Suprapubic skin (tissue), 4 donors: ENCODE data around the gene E4F1. TPM values are rescaled to one million over a fixed set of nuclear protein-coding genes. Genes with fewer than 3 reads are reported as not detected.

Source experiments
- DNase-seq, 2 donors: peaks; one replicate each; pipeline ENCODE4 v3.0.0-alpha.2; 2019; ENCODE audit warnings: low spot score in 2 of 2
- H3K27ac ChIP-seq: fragments of 200-600 bp; sonication (generic); one replicate; pipeline ENCODE4 v1.5.1; 2019
- H3K27me3 ChIP-seq: fragments of 200-600 bp; sonication (generic); one replicate; pipeline ENCODE4 v1.5.1; 2019
- H3K36me3 ChIP-seq: fragments of 200-600 bp; sonication (generic); one replicate; pipeline ENCODE4 v1.5.1; 2019
- H3K4me1 ChIP-seq: fragments of 200-600 bp; sonication (generic); one replicate; pipeline ENCODE4 v1.5.1; 2019
- H3K4me3 ChIP-seq: fragments of 200-600 bp; sonication (generic); one replicate; pipeline ENCODE4 v1.5.1; 2019; ENCODE audit warnings: mild to moderate bottlenecking
- H3K9me3 ChIP-seq: fragments of 200-600 bp; sonication (generic); one replicate; pipeline ENCODE4 v1.5.1; 2019
- CTCF ChIP-seq, 2 donors: fragments of 200-600 bp in 1 of 2; fragments of 450-650 bp in 1 of 2; sonication (generic) in 1 of 2; IDR thresholded peaks; one replicate each; pipeline ENCODE4 v1.5.1; 2016 to 2019; ENCODE audit warnings: antibody characterized with exemption in 2 of 2, mild to moderate bottlenecking in 1 of 2, moderate library complexity in 1 of 2
- EP300 ChIP-seq: sonication (generic); formaldehyde crosslinking; IDR thresholded peaks from one replicate; pipeline ENCODE4 v1.6.1; 2017; ENCODE audit warnings: antibody characterized with exemption
- POLR2A ChIP-seq, 2 donors: fragments of 450-650 bp; IDR thresholded peaks; one replicate each; pipeline ENCODE4 v1.6.1; 2017; ENCODE audit warnings: antibody characterized with exemption in 2 of 2, mild to moderate bottlenecking in 2 of 2, moderate library complexity in 2 of 2
- POLR2AphosphoS5 ChIP-seq, 3 donors: sonication (generic); formaldehyde crosslinking; IDR thresholded peaks; one replicate each; pipeline ENCODE4 v1.6.1; 2017; ENCODE audit warnings: antibody characterized with exemption in 3 of 3
- WGBS: methylation state at CpG from one replicate; pipeline ENCODE4 v1.1.5; 2018; 5-methylcytosine and 5-hydroxymethylcytosine counted together
- total RNA-seq, 4 donors: library from RNA; depleted of rRNA; stranded (reverse); fragments of >200 nt; gene quantifications; one replicate each; pipeline ENCODE4 v1.1.0, GENCODE V29; 2016

Gene E4F1
- 10 to 100 TPM; 42.1 to 79.3 (median 54.2) TPM for total RNA-seq

- peak; percentile 100 for DNase-seq
- under 1% methylated on average over 30 of the region's 82 CpGs for WGBS
- peaks cover 3% of the 10 kb centered on the region for H3K36me3 ChIP-seq
Measured at GRCh38 chr16:2223221-2223941, at the start of gene E4F1. Gene E4F1, plus strand, starts transcription at chr16:2223591. Its CDS starts 23 bp downstream, at chr16:2223614.

GRCh38 chr16:2173916-2174315, 49.5 kb upstream of the E4F1 start:
- 80% methylated on average over 2 of the region's 4 CpGs for WGBS
- no peak for TF ChIP-seq POLR2AphosphoS5 (IDR thresholded peaks at IDR 0.05)
- no peak for TF ChIP-seq CTCF (IDR thresholded peaks at IDR 0.05)
- TF ChIP-seq EP300 = no peak
- TF ChIP-seq POLR2A (IDR thresholded peaks at IDR 0.05) = no peak
- Histone ChIP-seq H3K27ac (no peak overlapping the region), H3K9me3 (no peaks in the 10 kb centered on the region), H3K36me3 (peaks cover 77% of the 10 kb centered on the region), H3K4me1 (no peaks in the 10 kb centered on the region), H3K27me3 (no peaks in the 10 kb centered on the region), H3K4me3 (no peak overlapping the region)
- DNase-seq = no peak

More at GRCh38 chr16:2223221-2223941, at the start of gene E4F1:
- H3K4me1 ChIP-seq = peaks cover 31% of the 10 kb centered on the region
- H3K27ac ChIP-seq = peak within 1 kb of the TSS; percentile 91
- H3K27me3 ChIP-seq = no peaks in the 10 kb centered on the region
- H3K4me3 ChIP-seq = peak within 1 kb of the TSS; percentile 95
- no peaks in the 10 kb centered on the region for H3K9me3 ChIP-seq
- peak; percentile 76 to 80 for TF ChIP-seq POLR2A (IDR thresholded peaks at IDR 0.05)
- peak; percentile 91 to 99 (median 92) for TF ChIP-seq POLR2AphosphoS5 (IDR thresholded peaks at IDR 0.05)
- TF ChIP-seq CTCF (IDR thresholded peaks at IDR 0.05) = no peak

GRCh38 chr16:2174396-2175131, 48.8 kb upstream of the E4F1 start:
- Histone ChIP-seq H3K27me3 (no peaks in the 10 kb centered on the region), H3K4me3 (no peak overlapping the region), H3K27ac (no peak overlapping the region), H3K36me3 (peaks cover 77% of the 10 kb centered on the region), H3K4me1 (peaks cover 6% of the 10 kb centered on the region), H3K9me3 (no peaks in the 10 kb centered on the region)
- 77% methylated on average over 16 of the region's 21 CpGs for WGBS
- DNase-seq = no peak
- TF ChIP-seq POLR2AphosphoS5 (IDR thresholded peaks at IDR 0.05) (no peak), POLR2A (IDR thresholded peaks at IDR 0.05) (no peak), EP300 (no peak)

- no peak overlapping the region for H3K4me3 ChIP-seq
- H3K27me3 ChIP-seq = no peaks in the 10 kb centered on the region
- DNase-seq = no peak
- TF ChIP-seq POLR2AphosphoS5 (IDR thresholded peaks at IDR 0.05) (no peak), EP300 (no peak)
- H3K27ac ChIP-seq = no peak overlapping the region
- no peaks in the 10 kb centered on the region for H3K9me3 ChIP-seq
- 86% methylated on average over 4 of the region's 10 CpGs for WGBS
- peaks cover 75% of the 10 kb centered on the region for H3K36me3 ChIP-seq
- H3K4me1 ChIP-seq = peaks cover 9% of the 10 kb centered on the region
Measured at GRCh38 chr16:2175454-2175853, 47.9 kb upstream of the E4F1 start.

- H3K4me1 ChIP-seq = peaks cover 9% of the 10 kb centered on the region
- peaks cover 70% of the 10 kb centered on the region for H3K36me3 ChIP-seq
- no peak for TF ChIP-seq EP300
- TF ChIP-seq CTCF (IDR thresholded peaks at IDR 0.05) = no peak
- TF ChIP-seq POLR2A (IDR thresholded peaks at IDR 0.05) = no peak
- no peak for TF ChIP-seq POLR2AphosphoS5 (IDR thresholded peaks at IDR 0.05)
- no peaks in the 10 kb centered on the region for H3K27me3 ChIP-seq
- H3K9me3 ChIP-seq = no peaks in the 10 kb centered on the region
- WGBS = 87% methylated on average over 3 of the region's 23 CpGs
- no peak overlapping the region for H3K27ac ChIP-seq
- DNase-seq = no peak
- H3K4me3 ChIP-seq = no peak overlapping the region
Measured at GRCh38 chr16:2176047-2176446, 47.3 kb upstream of the E4F1 start.

- Histone ChIP-seq H3K4me1 (peaks cover 13% of the 10 kb centered on the region), H3K36me3 (peaks cover 59% of the 10 kb centered on the region), H3K27ac (no peak overlapping the region), H3K9me3 (no peaks in the 10 kb centered on the region), H3K27me3 (no peaks in the 10 kb centered on the region), H3K4me3 (no peak overlapping the region)
- 89% methylated on average over 14 of the region's 18 CpGs for WGBS
- TF ChIP-seq EP300 = no peak
- DNase-seq = no peak
Measured at GRCh38 chr16:2177101-2177500, 46.3 kb upstream of the E4F1 start.
